ENCODE data around the gene KCTD11. TPM values are rescaled to one million over a fixed set of nuclear protein-coding genes. Genes with fewer than 3 reads are reported as not detected.

The KCTD11 gene
- total and polyA plus RNA-seq, 4 experiments from 2014 or later, result 0.33 to 4.3 (median 2.7) TPM

DNA sequence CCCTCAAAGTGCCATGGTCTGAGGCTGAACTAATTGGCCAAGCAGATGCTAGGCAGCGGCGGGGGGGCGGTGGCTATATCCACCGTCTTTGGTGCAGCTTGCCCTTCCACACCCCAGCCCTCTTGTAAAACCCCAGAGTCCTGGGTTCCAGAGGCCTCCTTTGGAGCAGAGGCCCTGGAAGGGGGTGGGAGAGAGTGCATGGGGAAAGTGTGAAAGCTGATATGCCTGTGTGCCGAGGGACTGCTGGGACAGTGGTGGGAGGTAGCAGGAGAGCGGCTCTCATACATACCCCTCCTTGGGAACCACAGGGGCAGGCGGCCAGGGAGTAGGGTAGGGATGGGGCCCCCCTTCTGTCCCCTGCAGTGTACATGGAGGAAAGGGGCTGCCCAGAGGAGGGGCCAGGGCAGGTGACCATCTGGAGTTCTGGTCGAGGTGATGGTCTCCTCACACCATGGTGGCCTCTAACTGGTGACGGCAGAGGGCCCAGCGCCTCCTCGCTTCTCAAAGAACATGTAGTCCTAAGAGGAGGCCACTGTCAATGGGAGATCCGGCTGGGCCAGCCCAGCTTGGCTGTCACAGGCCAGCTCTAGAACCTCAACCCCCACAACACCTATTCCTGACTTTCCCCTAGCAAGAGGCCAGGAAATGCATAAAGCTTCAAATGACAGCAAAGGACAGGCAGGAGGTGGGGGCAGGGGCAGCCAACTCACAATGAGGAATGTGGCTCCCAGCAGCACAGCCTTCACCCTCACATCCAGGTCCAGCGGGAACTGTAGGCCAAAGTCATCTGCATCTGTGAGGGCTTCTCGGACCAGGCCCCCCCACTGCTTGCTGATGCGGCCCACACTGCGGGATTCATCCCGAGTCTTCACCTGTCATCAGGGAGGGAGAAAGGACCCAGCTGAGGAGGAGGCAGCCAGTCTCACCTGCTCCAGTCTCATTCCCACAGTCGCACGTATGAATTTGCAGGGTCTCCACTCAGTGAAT is 38.3 kb downstream of the KCTD11 start:
- Histone ChIP-seq H3K9me3 (ENCODE audit: control insufficient read depth in 1 of 2, low read length in 2 of 2) (no peaks in the 10 kb centered on the region), H3K4me3 (ENCODE audit: low read length in 2 of 2) (no peak overlapping the region), H3K36me3 (ENCODE audit: insufficient read depth, low read length) (peaks cover 42% of the 10 kb centered on the region), H3K27ac (ENCODE audit: low read depth, low read length) (peak overlapping the region; percentile 10), H3K4me1 (ENCODE audit: insufficient read depth, low read length) (peaks cover 48% of the 10 kb centered on the region), H3K27me3 (ENCODE audit: insufficient read depth, low read length) (no peaks in the 10 kb centered on the region)
- Mint-ChIP-seq H3K36me3 (peaks cover 34 to 55% of the 10 kb centered on the region in 2 donors), H3K9me3 (peaks cover 0 to 3% (median 0%) of the 10 kb centered on the region in 8 donors), H3K4me1 (peaks cover 11 to 51% (median 32%) of the 10 kb centered on the region in 4 donors), H3K27me3 (no peaks in the 10 kb centered on the region), H3K27ac (peak overlapping the region in 5 of 7 donors; percentile 12 to 65 (median 25)), H3K4me3 (no peak overlapping the region)
- no peak for DNase-seq
- POLR2A ChIA-PET (ENCODE audit: partially characterized antibody), result interaction anchor here (0.7 to 6.8 kb wide), 4 partner anchors 10 to 48 kb away, joined by 3 to 69 read pairs (median 3); partner anchors contain the start of gene TMEM256
- CTCF ChIA-PET (ENCODE audit: partially characterized antibody), result interaction anchor here (1.0 to 3.3 kb wide), 2 partner anchors 34 to 47 kb away, joined by 3 to 14 read pairs; partner anchors contain the start of gene TMEM95
- intact Hi-C loops (cut with micrococcal nuclease), result loop anchor here (5.0 kb wide), 1 partner anchor 38 kb away; the partner anchor contains the start of gene KCTD11

DNA sequence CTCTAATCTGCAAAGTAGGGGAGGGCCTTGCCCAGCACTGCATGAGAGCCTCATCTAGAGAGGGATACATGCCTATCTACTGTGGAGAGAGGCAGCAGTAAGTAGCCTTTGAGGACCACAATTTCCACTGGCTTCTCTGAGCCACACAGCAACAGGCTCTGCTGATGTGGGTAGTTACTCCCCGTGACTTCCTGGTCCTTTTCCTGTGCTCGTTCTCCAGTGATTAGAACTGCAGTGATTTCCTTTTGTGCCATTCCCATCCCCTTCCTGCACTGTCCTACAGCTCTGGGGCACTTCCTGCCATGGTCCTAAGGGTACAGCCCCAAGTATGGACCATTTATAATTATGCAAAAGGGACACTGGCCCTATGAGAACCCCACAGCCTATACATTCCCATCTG is 39.3 kb downstream of the KCTD11 start:
- Mint-ChIP-seq H3K27ac (peak overlapping the region in 4 of 7 donors; percentile 35 to 70 (median 57)), H3K36me3 (peaks cover 34 to 52% of the 10 kb centered on the region in 2 donors), H3K4me3 (peak overlapping the region in 3 of 8 donors; percentile 29 to 83 (median 58)), H3K4me1 (peaks cover 12 to 47% (median 33%) of the 10 kb centered on the region in 4 donors), H3K27me3 (no peaks in the 10 kb centered on the region), H3K9me3 (peaks cover 0 to 3% (median 0%) of the 10 kb centered on the region in 8 donors)
- no peak overlapping the region for H3K4me3 ChIP-seq (ENCODE audit: low read length in 2 of 2)
- H3K27ac ChIP-seq (ENCODE audit: low read depth, low read length), result no peak overlapping the region
- peaks cover 42% of the 10 kb centered on the region for H3K36me3 ChIP-seq (ENCODE audit: insufficient read depth, low read length)
- no peaks in the 10 kb centered on the region for H3K9me3 ChIP-seq (ENCODE audit: control insufficient read depth in 1 of 2, low read length in 2 of 2)
- peaks cover 48% of the 10 kb centered on the region for H3K4me1 ChIP-seq (ENCODE audit: insufficient read depth, low read length)
- no peaks in the 10 kb centered on the region for H3K27me3 ChIP-seq (ENCODE audit: insufficient read depth, low read length)
- DNase-seq, result no peak
- ChIA-PET CTCF (ENCODE audit: partially characterized antibody) (no interaction called here), POLR2A (ENCODE audit: partially characterized antibody) (no interaction called here)
- intact Hi-C loops (cut with micrococcal nuclease), result loop anchor here (5.0 kb wide), 1 partner anchor 39 kb away; the partner anchor contains the start of gene KCTD11

DNA sequence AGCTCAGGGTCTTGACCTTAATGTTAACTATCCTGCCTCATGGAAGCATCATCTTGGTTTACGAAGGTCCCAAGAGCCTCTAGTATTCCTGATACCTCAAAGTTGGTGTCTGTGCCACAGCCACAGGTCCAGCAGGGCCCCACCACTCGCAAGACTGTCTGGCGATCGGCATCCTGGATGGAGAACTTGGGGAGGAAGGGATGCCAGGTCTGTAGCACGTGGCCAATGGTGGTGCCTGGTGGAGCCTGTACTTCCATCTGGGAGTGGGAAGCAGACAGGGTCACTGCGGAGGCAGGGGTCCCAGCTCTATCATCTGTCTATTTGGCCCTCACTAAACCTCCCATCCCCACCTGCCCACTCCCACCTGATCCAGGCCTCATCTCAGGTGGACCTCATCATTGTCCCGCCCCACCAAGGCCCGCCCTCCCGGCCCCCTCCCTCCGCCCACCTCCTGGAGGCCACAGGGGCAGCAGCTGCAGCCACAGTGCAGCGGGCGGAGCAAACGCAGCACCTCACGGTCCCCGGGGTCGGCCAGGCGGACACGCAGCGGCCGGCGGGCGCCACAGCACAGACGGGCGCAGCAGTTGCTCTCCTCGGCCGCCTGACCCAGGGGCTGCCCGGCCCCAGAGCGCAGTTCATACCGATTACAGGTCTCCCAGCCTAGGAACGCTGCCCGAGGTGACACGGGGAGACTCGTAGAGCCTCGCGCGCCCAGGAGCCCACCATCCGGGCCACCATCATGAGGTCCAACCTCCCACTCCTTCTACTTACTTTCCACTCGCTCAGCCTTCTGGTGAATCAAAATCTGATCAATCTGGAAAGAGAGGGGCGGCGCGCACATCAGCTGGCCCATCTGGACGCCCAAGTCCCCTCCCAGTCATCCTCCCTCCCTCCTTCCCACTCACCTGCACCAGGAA is 41.0 kb downstream of the KCTD11 start:
- H3K4me1 ChIP-seq (ENCODE audit: insufficient read depth, low read length), result peaks cover 48% of the 10 kb centered on the region
- peak overlapping the region; percentile 93 to 97 (median 96) for H3K4me3 Mint-ChIP-seq
- H3K4me3 ChIP-seq (ENCODE audit: low read length in 2 of 2), result peak overlapping the region; percentile 78 to 94
- no peaks in the 10 kb centered on the region for H3K27me3 Mint-ChIP-seq
- H3K4me1 Mint-ChIP-seq, result peaks cover 12 to 47% (median 33%) of the 10 kb centered on the region in 4 donors
- peak overlapping the region in 5 of 7 donors; percentile 50 to 98 (median 88) for H3K27ac Mint-ChIP-seq
- ChIA-PET POLR2A (ENCODE audit: partially characterized antibody) (interaction anchor here (0.9 to 4.3 kb wide), 8 partner anchors 9 to 293 kb away, joined by 3 to 57 read pairs (median 8); partner anchors contain the start of genes NEURL4, POLR2A, TMEM102 and TMEM256), CTCF (ENCODE audit: partially characterized antibody) (interaction anchor here (0.6 to 3.4 kb wide), 4 partner anchors 35 to 44 kb away, joined by 3 to 8 read pairs (median 4); no protein-coding TSS in a partner anchor)
- H3K9me3 Mint-ChIP-seq, result peaks cover 0 to 3% (median 0%) of the 10 kb centered on the region in 8 donors
- peaks cover 42% of the 10 kb centered on the region for H3K36me3 ChIP-seq (ENCODE audit: insufficient read depth, low read length)
- H3K9me3 ChIP-seq (ENCODE audit: control insufficient read depth in 1 of 2, low read length in 2 of 2), result no peaks in the 10 kb centered on the region
- H3K36me3 Mint-ChIP-seq, result peaks cover 34 to 45% of the 10 kb centered on the region in 2 donors
- intact Hi-C loops (cut with micrococcal nuclease), result loop anchor here (5.0 kb wide), 1 partner anchor 41 kb away; the partner anchor contains the start of gene KCTD11
- H3K27me3 ChIP-seq (ENCODE audit: insufficient read depth, low read length), result no peaks in the 10 kb centered on the region
- H3K27ac ChIP-seq (ENCODE audit: low read depth, low read length), result peak overlapping the region; percentile 91
- no peak for DNase-seq

DNA sequence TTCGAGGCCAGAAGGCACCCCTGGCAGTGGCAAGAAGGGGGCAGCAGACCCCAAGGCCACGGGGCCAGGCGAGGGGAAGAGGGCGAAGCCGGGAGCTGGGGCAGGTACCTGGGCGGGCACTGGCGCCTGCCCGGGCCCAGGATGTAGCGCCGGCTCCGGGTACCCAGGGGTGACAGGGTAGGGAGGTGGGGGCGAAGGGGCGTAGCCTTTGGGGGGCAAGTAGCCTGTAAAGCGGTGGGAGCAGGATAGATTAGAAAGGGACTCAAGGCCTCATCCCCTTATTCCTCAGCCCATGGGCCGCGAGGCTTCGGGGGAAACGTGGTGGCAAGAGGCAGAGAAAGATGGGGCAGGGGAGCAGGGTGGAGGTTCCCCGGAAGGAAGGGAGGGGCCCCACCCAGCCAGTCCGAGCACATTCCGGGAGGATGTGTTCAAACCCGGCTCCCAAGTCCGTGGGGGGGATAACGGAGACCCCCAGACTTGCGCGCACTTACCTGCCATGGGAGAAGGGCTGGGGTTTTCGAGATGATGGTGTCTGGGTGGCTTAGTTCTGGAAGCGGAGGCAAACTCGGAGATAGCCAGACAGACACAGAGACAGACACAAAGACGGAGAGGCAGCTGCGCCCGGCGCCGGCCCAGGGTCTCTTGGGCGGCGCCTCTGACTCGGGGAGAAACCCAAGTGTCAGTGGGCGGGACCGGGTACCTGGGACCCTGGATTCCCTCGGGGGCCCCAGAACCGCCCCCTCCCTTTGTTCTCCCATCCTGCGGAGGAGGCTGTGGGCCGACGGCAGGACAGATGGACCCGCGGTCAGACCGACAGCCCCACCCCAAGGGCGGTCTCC is 41.9 kb downstream of the KCTD11 start:
- H3K9me3 Mint-ChIP-seq, result peaks cover 0 to 3% (median 0%) of the 10 kb centered on the region in 8 donors

DNA sequence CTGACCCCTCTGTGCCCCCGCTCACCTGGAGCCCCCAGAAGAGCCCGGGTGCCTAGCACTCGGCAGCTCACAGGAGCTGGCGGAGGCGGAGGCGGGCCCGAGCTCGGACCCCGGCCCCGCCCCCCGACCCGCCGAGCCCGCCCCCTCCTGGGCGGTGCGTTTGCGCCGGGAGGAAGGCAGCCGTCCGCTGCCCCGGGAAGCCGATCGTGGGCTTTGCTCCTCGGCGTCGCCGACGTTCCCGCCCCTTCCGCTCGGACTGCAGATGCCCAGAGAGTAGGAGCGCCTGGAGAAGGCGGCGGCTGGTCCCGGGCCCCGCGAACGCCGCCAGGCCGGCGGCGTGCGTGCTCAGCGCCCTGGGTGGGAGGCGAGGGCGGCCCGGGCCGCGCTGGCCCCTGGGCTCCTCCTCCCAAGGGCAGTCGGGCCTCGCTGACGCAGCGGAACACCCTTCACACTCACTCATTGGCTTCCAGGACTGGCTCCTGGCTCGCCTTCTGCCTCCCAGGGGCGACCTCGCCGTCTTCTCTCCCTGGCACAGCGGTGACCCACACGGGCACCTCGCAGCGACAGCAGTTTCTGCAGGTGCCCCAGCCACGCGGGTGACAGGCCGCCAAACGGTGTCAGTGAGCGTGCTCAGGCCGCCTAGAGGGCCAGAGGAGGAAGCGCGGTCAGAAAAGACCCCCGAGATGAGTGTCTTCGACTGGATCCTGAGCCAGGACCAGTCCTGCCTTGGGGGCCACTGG is 42.7 kb downstream of the KCTD11 start, which contains the start of gene PLSCR3:
Gene PLSCR3 (minus strand): TSS at position 74 of the 740 bp plus-strand sequence. CDS start 415 bp downstream, outside the sequence.
- Mint-ChIP-seq H3K9me3 (peaks cover 0 to 3% (median 0%) of the 10 kb centered on the region in 8 donors), H3K4me3 (peak within 1 kb of the TSS; percentile 93 to 97 (median 96)), H3K4me1 (peaks cover 13 to 44% (median 31%) of the 10 kb centered on the region in 4 donors), H3K27ac (peak within 1 kb of the TSS; percentile 92 to 98 (median 94)), H3K27me3 (no peaks in the 10 kb centered on the region), H3K36me3 (peaks cover 28 to 32% of the 10 kb centered on the region in 2 donors)
- H3K27ac ChIP-seq (ENCODE audit: low read depth, low read length), result peak within 1 kb of the TSS; percentile 91
- H3K36me3 ChIP-seq (ENCODE audit: insufficient read depth, low read length), result peaks cover 29% of the 10 kb centered on the region
- H3K9me3 ChIP-seq (ENCODE audit: control insufficient read depth in 1 of 2, low read length in 2 of 2), result no peaks in the 10 kb centered on the region
- ChIA-PET POLR2A (ENCODE audit: partially characterized antibody) (interaction anchor here (0.6 to 4.3 kb wide), 13 partner anchors 9 to 189 kb away, joined by 3 to 57 read pairs (median 6); partner anchors contain the start of genes ACADVL, ACAP1, DLG4 and MPDU1), CTCF (ENCODE audit: partially characterized antibody) (interaction anchor here (0.8 to 3.4 kb wide), 3 partner anchors 37 to 166 kb away, joined by 3 to 8 read pairs (median 4); no protein-coding TSS in a partner anchor)
- intact Hi-C loops (cut with micrococcal nuclease), result loop anchor here (1.0 to 5.0 kb wide), 4 partner anchors 10 to 42 kb away; partner anchors contain the start of genes KCTD11, TMEM102 and TMEM256
- H3K4me3 ChIP-seq (ENCODE audit: low read length in 2 of 2), result peak within 1 kb of the TSS; percentile 78 to 94
- H3K27me3 ChIP-seq (ENCODE audit: insufficient read depth, low read length), result no peaks in the 10 kb centered on the region
- peak; percentile 76 to 88 (median 83) for DNase-seq
- peaks cover 44% of the 10 kb centered on the region for H3K4me1 ChIP-seq (ENCODE audit: insufficient read depth, low read length)

More for the DNA sequence above, 41.9 kb downstream of the KCTD11 start:
- peaks cover 48% of the 10 kb centered on the region for H3K4me1 ChIP-seq (ENCODE audit: insufficient read depth, low read length)
- peak overlapping the region; percentile 92 to 98 (median 94) for H3K27ac Mint-ChIP-seq
- intact Hi-C loops (cut with micrococcal nuclease), result loop anchor here (1.0 to 5.0 kb wide), 4 partner anchors 10 to 42 kb away; partner anchors contain the start of genes KCTD11, TMEM102 and TMEM256
- peaks cover 34 to 40% of the 10 kb centered on the region in 2 donors for H3K36me3 Mint-ChIP-seq
- ChIA-PET POLR2A (ENCODE audit: partially characterized antibody) (interaction anchor here (0.9 to 4.3 kb wide), 13 partner anchors 10 to 293 kb away, joined by 3 to 57 read pairs (median 6); partner anchors contain the start of genes ACADVL, ACAP1, DLG4 and MPDU1), CTCF (ENCODE audit: partially characterized antibody) (interaction anchor here (0.8 to 3.4 kb wide), 3 partner anchors 37 to 167 kb away, joined by 3 to 8 read pairs (median 4); no protein-coding TSS in a partner anchor)
- H3K4me3 Mint-ChIP-seq, result peak overlapping the region; percentile 93 to 97 (median 96)
- peak overlapping the region; percentile 78 to 94 for H3K4me3 ChIP-seq (ENCODE audit: low read length in 2 of 2)
- no peaks in the 10 kb centered on the region for H3K9me3 ChIP-seq (ENCODE audit: control insufficient read depth in 1 of 2, low read length in 2 of 2)
- peaks cover 12 to 47% (median 33%) of the 10 kb centered on the region in 4 donors for H3K4me1 Mint-ChIP-seq
- H3K27me3 Mint-ChIP-seq, result no peaks in the 10 kb centered on the region
- peak; percentile 53 to 84 (median 76) for DNase-seq
- peaks cover 37% of the 10 kb centered on the region for H3K36me3 ChIP-seq (ENCODE audit: insufficient read depth, low read length)
- H3K27ac ChIP-seq (ENCODE audit: low read depth, low read length), result peak overlapping the region; percentile 91
- H3K27me3 ChIP-seq (ENCODE audit: insufficient read depth, low read length), result no peaks in the 10 kb centered on the region
